H1 (cell line): ENCODE measurements around the gene FOXO6. TPM values are rescaled to one million over a fixed set of nuclear protein-coding genes. Genes with fewer than 3 reads are reported as not detected.

Source experiments
- ATF3 ChIP-seq: IDR thresholded peaks from 2 replicates; pipeline ENCODE4 v1.6.1; 2011; ENCODE audit warnings: low read depth, mild to moderate bottlenecking, low read length; ENCODE audit not compliant: insufficient read depth
- CHD7 ChIP-seq: fragments of 300-600 bp; sonication (generic); IDR thresholded peaks from 2 replicates; pipeline ENCODE4 v1.7.1; 2012; ENCODE audit warnings: low read length, moderate library complexity, mild to moderate bottlenecking, inconsistent platforms; ENCODE audit not compliant: insufficient replicate concordance
- RAD21 ChIP-seq, 2 experiments: IDR thresholded peaks in 1 of 2; conservative IDR thresholded peaks in 1 of 2; 2 replicates each; pipeline ENCODE4 v1.6.1; 2011; ENCODE audit warnings: low read depth in 2 of 2, low read length in 2 of 2, improper control_type of control experiment in 1 of 2, inconsistent platforms in 1 of 2, mild to moderate bottlenecking in 1 of 2, moderate library complexity in 1 of 2
- polyA plus RNA-seq, 7 experiments: library from polyadenylated mRNA; depleted of rRNA in 3 of 7; stranded (reverse) in 5 of 7; unstranded in 2 of 7; fragments of >200 nt in 5 of 7; fragments of 200-250 nt in 2 of 7; gene quantifications; 1 replicate in 5 of 7; 2 replicates in 1 of 7; 4 replicates in 1 of 7; pipeline versions ENCODE4 v1.2.1 to v1.2.3, GENCODE V29; 2011 to 2013; ENCODE audit warnings: missing spikeins in 2 of 7, mixed read lengths in 2 of 7
- total RNA-seq: library from RNA; stranded (reverse); fragmentation: NEBNext Ultra II Directional; extraction: Animal tissue kit (Norgen Biotek cat#: 25700); gene quantifications from 2 replicates; pipeline ENCODE4 v1.2.1, GENCODE V29; 2021

FOXO6 gene
- total and polyA plus RNA-seq, 2 of the 8 experiments (the other 6 are each of a cell fraction or from before 2014, with no cell fraction given) = 0.59 to 3.0 TPM

- no peak for TF ChIP-seq CHD7
- peak; percentile 14 to 32; a peak in 3 of 4 replicates for TF ChIP-seq RAD21 (IDR thresholded peaks at IDR 0.05 in 1 of 2, conservative IDR thresholded peaks at IDR 0.05 in 1 of 2; ENCODE audit: low read depth in 2 of 2, low read length in 2 of 2)
- TF ChIP-seq ATF3 = no peak
Measured at GRCh38 chr1:41418857-41419583, 57.8 kb downstream of the FOXO6 start (continued).
